HG03378 (cell line): ENCODE measurements around the gene GDF15.
"Not testable (repeated sequence)": the region's sequence is repeated elsewhere in the genome, so short reads cannot be mapped to it uniquely, and the experiment has no call there.

Experiments
- ATAC-seq: cut with Tn5 transposase; IDR thresholded peaks from one replicate; pipeline ENCODE4 v1.9.1; 2021; ENCODE audit warnings: mild to moderate bottlenecking, moderate library complexity; ENCODE audit not compliant: unreplicated experiment

GDF15 gene, protein sequence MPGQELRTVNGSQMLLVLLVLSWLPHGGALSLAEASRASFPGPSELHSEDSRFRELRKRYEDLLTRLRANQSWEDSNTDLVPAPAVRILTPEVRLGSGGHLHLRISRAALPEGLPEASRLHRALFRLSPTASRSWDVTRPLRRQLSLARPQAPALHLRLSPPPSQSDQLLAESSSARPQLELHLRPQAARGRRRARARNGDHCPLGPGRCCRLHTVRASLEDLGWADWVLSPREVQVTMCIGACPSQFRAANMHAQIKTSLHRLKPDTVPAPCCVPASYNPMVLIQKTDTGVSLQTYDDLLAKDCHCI

DNA sequence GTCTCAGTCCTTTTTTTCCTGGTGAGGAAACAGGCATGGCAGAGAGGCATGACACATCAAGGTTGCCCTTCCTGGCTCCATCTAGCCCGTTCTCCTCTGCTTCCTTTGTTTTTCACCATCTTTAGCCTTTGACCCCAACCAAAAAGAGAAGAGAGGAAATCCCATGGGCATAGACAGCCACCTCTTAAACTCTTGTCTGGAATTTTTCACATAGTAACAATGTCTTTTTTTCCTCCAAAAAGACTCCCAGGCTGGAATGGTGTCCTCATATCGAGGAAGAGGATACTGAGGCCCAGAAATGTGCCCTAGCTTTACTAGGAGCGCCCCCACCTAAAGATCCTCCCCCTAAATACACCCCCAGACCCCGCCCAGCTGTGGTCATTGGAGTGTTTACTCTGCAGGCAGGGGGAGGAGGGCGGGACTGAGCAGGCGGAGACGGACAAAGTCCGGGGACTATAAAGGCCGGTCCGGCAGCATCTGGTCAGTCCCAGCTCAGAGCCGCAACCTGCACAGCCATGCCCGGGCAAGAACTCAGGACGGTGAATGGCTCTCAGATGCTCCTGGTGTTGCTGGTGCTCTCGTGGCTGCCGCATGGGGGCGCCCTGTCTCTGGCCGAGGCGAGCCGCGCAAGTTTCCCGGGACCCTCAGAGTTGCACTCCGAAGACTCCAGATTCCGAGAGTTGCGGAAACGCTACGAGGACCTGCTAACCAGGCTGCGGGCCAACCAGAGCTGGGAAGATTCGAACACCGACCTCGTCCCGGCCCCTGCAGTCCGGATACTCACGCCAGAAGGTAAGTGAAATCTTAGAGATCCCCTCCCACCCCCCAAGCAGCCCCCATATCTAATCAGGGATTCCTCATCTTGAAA, at the start of gene GDF15:
GDF15 (plus strand) TSS at position 484 of the 868 bp plus-strand sequence; CDS start at position 516, 32 bp downstream.
- ATAC-seq, result no peak

GRCh38 chr19:18338541-18338940, 47.4 kb upstream of the GDF15 start:
- ATAC-seq, result no peak

GRCh38 chr19:18339723-18340122, 46.2 kb upstream of the GDF15 start:
- ATAC-seq, result no peak

DNA sequence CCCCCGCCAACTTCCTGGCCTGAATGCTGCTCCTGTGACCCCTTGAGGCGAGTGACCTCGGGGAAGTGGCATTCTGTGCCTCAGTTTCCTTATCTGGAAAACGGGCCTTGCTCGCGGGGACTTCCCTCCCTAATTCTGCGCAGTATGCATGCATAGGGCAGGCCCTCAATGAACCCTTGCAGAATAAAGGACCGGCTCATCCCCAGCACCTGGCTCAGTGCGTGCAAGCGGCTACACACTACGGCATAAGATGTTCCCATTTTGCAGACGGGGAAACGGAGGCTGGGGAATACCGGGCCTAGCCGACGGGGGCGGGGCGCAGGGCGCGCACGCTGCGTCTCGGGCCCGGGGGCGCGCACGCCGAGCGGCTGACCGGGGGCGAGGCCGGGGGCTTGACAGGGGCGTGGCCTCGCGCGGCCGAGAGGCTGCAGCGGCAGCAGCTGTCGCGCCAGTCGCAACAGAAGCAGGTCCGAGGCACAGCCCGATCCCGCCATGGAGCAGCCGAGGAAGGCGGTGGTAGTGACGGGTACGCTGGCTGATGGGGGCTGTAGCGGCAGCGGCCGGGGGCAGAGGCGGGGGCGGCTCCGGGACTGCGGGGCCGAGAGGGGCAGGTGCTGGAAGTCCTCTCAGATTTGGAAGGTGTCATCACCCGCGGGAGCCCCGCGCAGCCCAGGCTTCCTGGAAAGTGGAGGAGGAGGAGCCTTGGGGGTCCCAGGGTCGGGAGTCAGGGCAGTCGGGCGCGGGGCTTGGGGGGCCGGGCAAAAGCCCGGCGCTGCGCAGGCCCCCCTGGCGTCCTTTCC, 45.6 kb upstream of the GDF15 start, which contains the start of gene PGPEP1:
PGPEP1 (plus strand) TSS at position 409 of the 800 bp plus-strand sequence; CDS start at position 493, 84 bp downstream.
- no peak for ATAC-seq

DNA sequence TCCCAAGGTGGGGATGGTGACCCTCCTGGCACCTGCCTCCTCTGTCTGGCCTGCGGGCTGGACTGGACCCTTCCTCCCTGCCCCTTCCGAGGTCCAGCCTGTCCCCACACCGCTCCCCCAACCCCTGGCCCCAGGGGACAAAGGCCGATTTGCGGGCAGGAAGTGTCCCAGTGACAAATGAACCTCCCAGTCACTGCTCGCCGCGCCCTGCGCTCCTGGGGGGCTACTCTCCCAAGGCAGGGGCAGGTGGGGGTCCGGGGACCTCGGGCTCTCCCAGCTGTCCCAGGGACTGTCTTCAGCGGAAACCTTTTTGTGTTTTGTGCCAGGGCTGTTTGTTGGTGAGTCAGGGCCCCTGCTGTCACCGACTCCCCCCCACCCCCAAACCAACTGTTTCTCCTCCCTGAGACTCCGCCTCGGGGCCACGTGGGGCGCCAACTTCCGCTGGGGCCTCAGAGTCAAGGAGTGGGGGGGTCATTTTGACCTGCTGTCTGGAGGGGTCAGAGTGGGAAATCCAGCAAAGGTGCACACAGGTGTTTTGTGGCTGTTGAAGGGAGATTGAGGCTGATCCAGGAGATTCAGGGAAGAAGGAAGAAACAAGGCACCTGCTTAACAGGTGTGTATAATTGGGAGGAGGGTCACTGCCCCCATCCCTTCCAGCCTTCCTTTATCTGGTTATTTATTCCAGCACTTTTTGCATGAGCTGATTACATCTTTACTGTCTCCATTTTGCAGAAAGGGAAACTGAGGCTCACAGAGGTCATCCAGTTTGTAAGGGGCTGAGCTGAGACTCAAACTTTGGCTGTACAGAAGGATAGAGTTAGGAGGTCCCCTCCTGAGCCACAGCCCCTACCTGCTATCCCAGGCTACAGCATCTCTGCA, 44.7 kb upstream of the GDF15 start:
- ATAC-seq, result no peak

DNA sequence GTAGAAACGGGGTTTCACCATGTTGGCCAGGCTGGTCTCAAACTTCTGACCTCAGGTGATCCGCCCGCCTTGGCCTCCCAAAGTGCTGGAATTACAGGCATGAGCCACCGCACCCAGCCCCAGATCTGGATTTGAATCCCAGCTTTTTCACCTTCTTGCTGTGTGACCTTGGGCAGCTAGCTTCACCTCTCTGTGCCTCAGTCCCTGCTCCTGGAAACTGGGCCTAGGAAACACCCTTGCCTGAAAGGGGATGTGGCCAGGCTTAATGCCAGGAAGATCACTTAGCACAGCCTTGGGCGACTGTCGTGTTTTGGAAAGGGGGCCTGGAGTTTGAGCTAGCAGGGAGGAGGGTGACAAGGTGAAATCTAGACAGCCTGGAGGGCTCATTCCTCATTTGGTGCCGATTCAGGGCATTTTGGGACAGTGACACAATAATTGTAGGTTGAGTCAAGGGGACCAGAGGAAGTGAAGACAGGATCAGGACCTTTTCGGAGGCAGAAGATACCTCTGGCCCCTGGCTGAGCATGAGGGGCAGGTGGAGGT, 43.8 kb upstream of the GDF15 start:
- ATAC-seq, result no peak

DNA sequence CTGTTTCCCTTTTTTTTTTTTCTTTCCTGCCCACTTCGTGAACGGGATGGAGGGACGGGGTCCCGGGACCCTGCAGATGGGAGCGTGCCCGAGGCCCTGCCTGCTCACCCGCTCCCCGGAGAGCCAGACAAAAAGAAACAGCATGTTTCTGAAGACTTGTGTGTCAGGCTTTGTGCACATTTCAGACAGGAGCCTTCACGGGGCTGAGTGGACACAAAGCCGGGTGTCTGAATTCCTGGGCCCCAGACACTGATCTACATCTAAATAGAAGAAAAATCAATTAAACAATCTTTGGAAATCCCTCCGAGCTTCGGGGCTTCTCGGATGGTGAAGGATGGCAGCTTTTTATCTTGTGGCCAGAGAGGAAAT, 41.4 kb upstream of the GDF15 start:
- no peak for ATAC-seq

GRCh38 chr19:18345296-18345695, 40.7 kb upstream of the GDF15 start:
- ATAC-seq, result no peak

DNA sequence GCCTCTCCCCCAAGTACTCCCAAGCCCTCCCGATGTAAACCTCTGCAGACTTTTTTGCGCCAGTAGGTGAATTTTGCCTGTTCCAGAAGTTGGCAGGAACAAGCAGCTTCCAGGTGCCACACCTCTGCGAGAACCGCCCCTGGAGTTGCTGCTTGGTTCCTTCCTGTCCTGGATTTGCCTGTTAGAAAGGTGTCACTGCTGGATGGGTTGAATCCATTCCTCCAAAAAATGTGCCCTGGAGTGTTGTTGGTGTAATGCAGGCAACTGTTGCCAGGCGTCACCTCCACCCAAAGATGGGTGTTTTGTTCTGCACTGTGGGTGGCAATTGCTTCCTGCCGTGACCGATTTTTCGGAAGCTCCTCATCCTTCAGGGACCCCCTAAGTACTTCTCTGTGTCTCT, 39.9 kb upstream of the GDF15 start:
- ATAC-seq, result no peak

GRCh38 chr19:18348171-18348570, 37.8 kb upstream of the GDF15 start:
- ATAC-seq, result no peak

DNA sequence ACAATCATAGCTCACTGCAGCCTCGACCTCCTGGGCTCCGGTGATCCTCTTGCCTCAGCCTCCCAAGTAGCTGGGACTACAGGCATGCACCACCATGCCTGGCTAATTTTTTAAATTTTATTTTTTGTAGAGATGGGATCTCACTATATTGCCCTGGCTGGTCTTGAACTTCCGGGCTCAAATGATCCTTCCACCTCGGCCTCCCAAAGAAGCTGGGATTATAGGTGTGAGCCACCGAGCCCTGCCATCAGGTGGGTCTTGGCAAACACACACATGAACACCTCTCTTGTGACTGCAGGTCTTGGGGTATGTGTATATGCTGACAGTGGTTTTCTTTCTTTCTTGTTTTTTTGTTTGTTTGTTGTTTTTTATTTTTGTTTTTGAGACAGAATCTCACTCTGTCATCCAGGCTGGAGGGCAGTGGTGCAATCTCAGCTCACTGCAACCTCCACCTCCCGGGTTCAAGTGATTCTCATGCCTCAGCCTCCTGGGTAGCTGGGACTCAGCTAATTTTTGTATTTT, 37.1 kb upstream of the GDF15 start:
- not testable (repeated sequence) for ATAC-seq

GRCh38 chr19:18349524-18350128, 36.3 kb upstream of the GDF15 start:
- ATAC-seq, result no peak

DNA sequence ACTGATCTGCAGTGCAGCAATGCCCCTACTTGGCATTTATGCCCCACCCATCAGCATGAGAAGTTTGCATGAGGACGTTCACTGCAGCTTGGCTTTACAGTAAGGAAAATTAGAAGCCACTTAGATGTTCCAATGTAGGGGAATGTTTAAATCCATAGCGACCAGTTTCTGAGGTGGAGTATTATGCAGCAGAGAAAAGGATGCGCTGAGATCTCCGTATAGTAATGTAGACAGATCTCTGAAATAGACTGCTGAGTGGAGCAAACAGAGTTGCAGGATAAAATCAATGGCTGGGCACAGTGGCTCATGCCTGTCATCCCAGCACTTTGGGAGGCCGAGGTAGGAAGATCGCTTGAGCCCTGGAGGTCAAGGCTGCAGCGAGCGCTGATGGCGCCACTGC, 35.5 kb upstream of the GDF15 start:
- ATAC-seq, result no peak

- ATAC-seq, result no peak
Measured at GRCh38 chr19:18351544-18351943, 34.4 kb upstream of the GDF15 start.

GRCh38 chr19:18353378-18354005, 32.5 kb upstream of the GDF15 start:
- ATAC-seq, result no peak

GRCh38 chr19:18354743-18355142, 31.2 kb upstream of the GDF15 start:
- not testable (repeated sequence) for ATAC-seq

GRCh38 chr19:18357041-18357440, 28.9 kb upstream of the GDF15 start:
- ATAC-seq, result no peak

GRCh38 chr19:18361646-18362045, 24.3 kb upstream of the GDF15 start:
- ATAC-seq, result no peak
